PC-3 (cell line): ENCODE data around the gene MYMK.

ENCODE experiments used
- CTCF ChIP-seq: fragments of 300-600 bp; sonication (generic); conservative IDR thresholded peaks from 2 replicates; pipeline ENCODE4 v1.5.1; 2017; ENCODE audit warnings: antibody characterized with exemption, low read depth, mild to moderate bottlenecking, low read length
- EZH2 ChIP-seq: fragments of 300-600 bp; sonication (generic); IDR thresholded peaks from one replicate; pipeline ENCODE4 v1.6.1; 2017; ENCODE audit warnings: antibody characterized with exemption, mild to moderate bottlenecking, low read length; ENCODE audit not compliant: unreplicated experiment
- EZH2phosphoT487 ChIP-seq: fragments of 300-600 bp; sonication (generic); IDR thresholded peaks from 2 replicates; pipeline ENCODE4 v1.6.1; 2018; ENCODE audit warnings: mild to moderate bottlenecking, antibody characterized with exemption, low read length, borderline replicate concordance

- TF ChIP-seq EZH2phosphoT487 (no peak), CTCF (no peak), EZH2 (no peak)
Measured at GRCh38 chr9:133518200-133518599, 6.6 kb downstream of the MYMK start.
